ENCODE data around the gene THSD4.

DNA sequence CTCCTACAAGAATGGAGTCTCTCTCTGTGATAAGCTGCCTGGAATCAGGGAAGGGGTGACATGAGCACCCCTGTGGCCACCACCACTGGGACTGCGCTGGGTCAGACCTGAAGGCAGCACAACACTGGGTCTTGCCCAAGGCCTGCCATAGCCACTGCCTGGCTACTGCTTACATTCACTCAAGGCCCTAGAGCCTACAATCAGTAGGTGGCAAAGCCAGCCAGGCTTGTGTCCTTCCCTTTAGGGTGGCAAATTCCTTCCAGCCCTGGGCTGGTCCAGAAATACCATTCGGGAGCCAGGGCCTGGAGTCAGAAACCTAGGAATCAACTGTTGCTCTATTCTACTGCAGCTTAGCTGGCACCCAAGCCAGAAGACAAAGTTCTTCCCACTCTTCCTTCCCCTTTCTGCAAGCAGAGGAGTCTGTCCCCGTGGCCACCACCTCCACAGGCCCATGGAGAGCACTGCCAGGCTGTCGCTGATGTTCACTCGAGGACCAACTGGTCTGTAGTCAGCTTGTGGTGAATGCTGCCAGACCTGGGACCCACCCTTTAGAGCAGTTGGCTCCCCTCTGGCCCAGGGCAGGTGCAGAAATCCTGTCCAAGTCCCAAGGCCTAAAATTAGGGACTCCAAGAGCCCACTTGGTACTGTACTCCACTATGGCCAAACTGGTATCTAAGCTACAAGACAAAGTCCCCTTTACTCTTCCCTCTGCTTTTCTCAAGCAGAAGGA, 307.4 kb downstream of the THSD4 start:
- TF ChIP-seq, protein P1, sequence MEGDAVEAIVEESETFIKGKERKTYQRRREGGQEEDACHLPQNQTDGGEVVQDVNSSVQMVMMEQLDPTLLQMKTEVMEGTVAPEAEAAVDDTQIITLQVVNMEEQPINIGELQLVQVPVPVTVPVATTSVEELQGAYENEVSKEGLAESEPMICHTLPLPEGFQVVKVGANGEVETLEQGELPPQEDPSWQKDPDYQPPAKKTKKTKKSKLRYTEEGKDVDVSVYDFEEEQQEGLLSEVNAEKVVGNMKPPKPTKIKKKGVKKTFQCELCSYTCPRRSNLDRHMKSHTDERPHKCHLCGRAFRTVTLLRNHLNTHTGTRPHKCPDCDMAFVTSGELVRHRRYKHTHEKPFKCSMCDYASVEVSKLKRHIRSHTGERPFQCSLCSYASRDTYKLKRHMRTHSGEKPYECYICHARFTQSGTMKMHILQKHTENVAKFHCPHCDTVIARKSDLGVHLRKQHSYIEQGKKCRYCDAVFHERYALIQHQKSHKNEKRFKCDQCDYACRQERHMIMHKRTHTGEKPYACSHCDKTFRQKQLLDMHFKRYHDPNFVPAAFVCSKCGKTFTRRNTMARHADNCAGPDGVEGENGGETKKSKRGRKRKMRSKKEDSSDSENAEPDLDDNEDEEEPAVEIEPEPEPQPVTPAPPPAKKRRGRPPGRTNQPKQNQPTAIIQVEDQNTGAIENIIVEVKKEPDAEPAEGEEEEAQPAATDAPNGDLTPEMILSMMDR (IDR thresholded peaks at IDR 0.05): no peak
- TF ChIP-seq POLR2A (IDR thresholded peaks at IDR 0.05): no peak
